Right renal pelvis (tissue), 4 donors: ENCODE measurements around the gene SLC19A2. TPM values are rescaled to one million over a fixed set of nuclear protein-coding genes. Genes with fewer than 3 reads are reported as not detected.
"Not testable (repeated sequence)": the region's sequence is repeated elsewhere in the genome, so short reads cannot be mapped to it uniquely, and the experiment has no call there.

ENCODE experiments used
- DNase-seq, 4 donors: peaks; one replicate each; pipeline ENCODE4 v3.0.0-alpha.2; 2013; ENCODE audit warnings: low read depth in 4 of 4, low spot score in 3 of 4, missing footprints in 1 of 4
- polyA plus RNA-seq, 4 donors: library from polyadenylated mRNA; unstranded; fragments of 120-200 nt; gene quantifications; one replicate each; pipeline ENCODE4 v1.2.1, GENCODE V29; 2013; ENCODE audit not compliant: insufficient read length in 4 of 4

The SLC19A2 gene
- 10 to 100 TPM; 15.7 to 23.0 (median 20.5) TPM for polyA plus RNA-seq

DNA sequence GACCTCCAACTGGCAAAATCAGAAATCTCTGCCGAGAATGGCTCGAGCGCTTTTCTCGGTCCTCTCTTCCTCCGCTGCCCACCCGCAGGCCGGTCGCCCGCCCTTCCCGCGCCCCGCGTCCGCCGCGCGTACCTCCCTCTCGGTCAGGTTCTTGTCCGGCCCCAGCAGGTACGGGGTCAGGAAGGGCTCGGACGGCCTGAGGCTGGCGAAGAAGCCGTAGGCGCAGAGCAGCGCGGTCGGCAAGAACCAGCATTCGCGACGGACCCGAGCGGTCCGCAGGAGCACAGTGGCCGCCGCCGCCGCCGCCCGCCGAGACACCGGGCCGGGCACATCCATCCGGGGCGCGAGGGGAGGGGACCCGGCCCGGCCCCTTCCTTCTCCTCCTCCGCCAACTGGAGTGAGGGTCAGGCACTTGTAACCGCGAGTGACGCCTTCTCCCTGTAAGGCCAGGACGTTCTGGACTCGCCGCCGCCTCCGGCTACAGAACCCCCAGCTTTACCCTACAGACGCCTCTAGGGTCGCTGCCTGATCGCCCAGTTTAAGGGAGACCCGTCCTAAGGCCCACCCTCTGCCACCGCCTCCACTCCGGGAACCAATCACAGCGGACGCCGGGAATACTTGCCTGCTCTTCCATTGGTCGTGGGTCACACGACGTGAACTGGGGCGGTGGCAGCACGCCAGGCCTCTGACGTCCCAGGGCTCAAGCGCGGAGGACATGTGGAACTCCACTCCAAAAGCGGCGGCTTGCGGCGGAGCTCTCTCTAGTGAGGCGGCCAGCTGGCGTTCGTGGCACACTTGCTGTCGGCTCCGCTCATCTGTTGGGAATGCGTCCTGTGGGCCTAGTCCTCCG is at the start of gene SLC19A2:
Gene SLC19A2 (minus strand): TSS at position 514 of the 850 bp plus-strand sequence. CDS start 178 bp downstream, at position 336.
- DNase-seq = peak; percentile 95 to 98 (median 97)

- no peak for DNase-seq
These were observed 48.9 kb upstream of the SLC19A2 start for GRCh38 chr1:169534653-169535052.

GRCh38 chr1:169533528-169534190 is 47.9 kb upstream of the SLC19A2 start:
- DNase-seq = not testable (repeated sequence)

- DNase-seq = no peak
These were observed 44.7 kb upstream of the SLC19A2 start for GRCh38 chr1:169530448-169530847.

DNA sequence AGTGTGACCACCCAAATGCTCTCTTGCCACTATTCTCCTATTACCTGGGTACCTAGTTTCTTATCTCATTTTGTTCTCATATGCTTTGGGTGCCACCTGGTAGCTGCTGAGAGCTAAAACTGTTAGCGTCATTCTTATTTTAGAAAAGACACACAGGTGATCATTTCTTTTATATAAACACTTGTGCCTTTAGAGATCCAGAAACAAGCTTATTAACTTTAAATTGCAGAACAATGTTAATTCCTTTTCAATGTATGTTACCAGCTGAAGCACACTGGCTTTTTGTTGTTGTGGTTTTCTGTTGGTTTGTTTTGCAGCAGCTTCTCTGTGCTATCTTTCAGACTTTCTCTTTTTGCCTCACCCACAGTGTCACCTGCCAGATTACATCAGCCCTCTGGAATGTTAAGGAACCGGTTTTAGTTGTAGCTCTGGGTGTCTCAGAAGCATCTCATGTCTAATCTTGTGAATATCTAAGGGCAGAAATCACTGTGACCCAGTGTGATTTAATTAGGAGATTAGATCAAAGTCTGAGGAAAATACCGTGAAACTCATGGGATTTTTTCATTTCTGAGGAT is 43.4 kb upstream of the SLC19A2 start:
- DNase-seq = peak; percentile 7 to 39 (median 26)

DNA sequence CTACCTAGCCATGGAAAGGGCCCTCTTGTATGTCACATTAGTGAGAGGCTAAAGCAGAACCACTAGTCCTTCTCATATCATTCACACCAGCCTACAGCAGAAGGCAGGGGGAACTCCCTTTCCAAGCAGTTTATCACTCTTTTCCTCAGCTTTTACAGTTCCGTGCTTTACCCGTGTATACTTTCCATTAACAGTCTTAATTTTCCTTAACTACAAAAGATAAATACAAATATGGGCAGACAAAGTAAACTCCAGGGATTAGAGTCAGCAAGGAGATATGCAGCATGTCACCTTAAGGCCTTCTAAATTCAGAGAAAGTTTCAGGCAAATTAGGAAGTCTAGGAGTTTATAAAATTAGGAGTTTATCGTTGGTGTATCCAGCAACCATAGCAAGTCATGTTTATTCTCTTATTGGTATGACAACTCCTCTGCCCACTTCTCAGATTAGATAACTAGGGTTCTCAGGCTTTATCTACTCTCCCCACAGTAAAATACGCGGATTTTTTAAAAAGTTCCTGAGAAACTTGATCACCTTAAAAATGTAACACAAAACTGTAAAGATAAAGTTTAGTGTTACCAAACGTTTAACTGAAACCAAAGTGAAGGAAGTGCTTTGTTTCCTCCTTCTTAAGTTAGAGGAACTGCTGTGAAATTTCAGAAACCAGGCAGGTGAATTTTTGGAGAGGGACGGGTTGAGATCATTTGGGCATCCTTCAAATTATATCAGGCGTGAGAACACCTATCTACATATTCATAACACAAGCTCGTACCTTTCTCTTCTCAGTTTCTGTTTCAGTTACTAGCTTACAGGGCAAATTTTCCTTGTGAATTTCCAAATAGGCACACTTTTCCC is 42.7 kb upstream of the SLC19A2 start:
- DNase-seq = no peak

- no peak for DNase-seq
These were observed 41.9 kb upstream of the SLC19A2 start for GRCh38 chr1:169527451-169528214.

DNA sequence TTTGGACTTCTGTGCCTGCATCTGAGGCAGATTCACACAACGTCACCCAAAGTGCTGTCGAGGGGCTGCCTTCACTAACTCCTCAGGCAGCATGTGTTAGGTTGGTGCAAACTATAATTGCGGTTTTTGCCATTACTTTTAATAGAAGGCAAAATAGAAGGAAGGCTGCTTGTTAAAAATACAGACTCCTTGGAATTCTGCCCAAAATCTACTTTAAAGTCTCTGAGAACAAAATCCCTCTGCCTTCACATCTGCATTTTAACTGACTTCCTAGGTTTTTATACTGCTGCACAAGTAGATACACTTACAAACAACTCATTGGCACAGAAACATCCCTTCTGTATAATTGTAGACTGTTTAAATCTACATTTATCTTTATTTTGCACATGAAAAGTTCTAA is 41.3 kb upstream of the SLC19A2 start:
- DNase-seq = no peak

DNA sequence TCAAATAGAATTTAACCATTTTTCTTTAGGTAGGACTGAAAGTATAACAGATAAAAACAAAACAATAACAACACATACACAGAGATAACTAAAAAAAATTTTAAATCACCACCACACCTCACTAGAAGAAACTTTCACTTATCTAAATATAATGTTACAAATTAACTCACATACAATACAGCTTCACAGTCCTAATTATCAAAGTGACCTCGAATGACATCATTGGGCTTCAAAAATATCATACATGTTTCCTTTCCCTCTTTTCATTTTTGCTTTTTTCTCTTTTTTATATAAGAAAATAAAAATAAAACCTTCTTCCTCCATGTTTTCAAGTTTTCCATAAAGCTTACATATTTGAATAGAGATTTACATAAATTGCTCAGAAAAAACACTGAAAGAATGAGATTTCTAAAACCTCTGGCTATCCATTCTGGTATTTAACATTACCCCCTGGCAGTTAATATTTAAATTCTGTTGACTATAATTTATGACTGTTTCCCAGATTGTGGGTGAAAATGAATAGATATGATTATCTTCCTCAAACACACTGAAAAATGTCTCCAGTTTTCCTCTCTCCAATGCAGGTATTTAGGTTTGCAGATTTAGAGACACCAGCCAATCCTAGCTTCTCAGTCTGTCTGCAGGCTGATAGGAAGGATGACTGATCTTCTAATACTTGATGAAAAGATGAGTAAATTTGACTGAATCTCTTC is 40.5 kb upstream of the SLC19A2 start:
- DNase-seq = no peak

DNA sequence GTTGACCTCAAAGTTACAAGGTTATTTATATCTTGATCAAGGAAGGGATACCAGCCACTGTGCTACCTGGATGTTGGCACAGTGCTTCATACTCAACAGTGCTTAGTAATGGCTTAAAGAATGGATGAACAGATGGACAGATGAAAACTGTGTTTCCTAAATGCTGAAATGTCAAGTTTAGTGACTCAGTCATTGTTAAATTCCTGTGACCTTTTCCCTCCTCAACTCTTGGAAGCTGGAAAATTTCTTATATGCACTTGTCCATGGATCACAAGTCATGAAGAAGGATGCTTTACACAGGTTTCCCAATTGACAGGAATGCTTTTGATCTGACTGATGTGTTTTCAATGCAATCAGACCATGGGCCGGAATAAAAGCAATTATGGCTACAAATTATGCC is 39.6 kb upstream of the SLC19A2 start:
- DNase-seq = no peak

GRCh38 chr1:169523904-169524303 is 38.2 kb upstream of the SLC19A2 start:
- no peak for DNase-seq

- no peak for DNase-seq
These were observed 35.5 kb upstream of the SLC19A2 start for GRCh38 chr1:169521226-169521625.

GRCh38 chr1:169517558-169518186 is 31.9 kb upstream of the SLC19A2 start:
- DNase-seq = no peak

- DNase-seq = no peak
These were observed 29.9 kb upstream of the SLC19A2 start for GRCh38 chr1:169515641-169516040.

- no peak for DNase-seq
These were observed 29.0 kb upstream of the SLC19A2 start for GRCh38 chr1:169514566-169515270.

GRCh38 chr1:169513208-169513607 is 27.5 kb upstream of the SLC19A2 start:
- no peak for DNase-seq

DNA sequence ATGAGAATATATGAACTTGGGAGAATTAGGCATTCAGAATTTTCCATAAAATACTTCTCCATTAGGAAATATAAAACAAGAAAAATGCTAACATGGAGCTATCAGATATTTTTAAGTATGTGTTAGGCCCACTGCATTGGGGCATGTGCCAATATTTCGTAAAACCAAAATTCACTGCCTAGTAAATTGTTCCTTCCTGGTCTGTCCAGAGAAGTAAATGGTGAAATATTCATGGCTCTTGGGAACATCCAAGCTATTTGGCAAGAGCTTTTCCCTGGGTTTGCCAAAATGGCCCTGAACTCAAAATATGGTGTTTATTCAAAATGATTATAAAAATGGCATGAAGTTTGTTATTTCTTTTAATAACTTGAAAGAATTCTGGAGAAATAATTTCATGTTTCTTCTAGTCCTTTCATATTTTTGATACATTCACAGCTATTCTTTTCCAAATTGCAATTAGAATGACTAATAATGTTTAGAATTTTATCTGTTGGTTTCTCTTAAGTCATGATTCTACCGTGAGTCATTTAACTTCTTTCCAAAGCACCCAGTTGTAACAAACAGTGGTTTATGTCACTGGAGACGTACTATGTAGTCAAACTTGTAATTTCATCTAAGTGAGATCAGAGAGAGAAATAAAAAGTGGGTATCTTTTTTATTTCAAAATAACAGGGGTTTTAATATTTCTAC is 25.7 kb upstream of the SLC19A2 start:
- no peak for DNase-seq

DNA sequence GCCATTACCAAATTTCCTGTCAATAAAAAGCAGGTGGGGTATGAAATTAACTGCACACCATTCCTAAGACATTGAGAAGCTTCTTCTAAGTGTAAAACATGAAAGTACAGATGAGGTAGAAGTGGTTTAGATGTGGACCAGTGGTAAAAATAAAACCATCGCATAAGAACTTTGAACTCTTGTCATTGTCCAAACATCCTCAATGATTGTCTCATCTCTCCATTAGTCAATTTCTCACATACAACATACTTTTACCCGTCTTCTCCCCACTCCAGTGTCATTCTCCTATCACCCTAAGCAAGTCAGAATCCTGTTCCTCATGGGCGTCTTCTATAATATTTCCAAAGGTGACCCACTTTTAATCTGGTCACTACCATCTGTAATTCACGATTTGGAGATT is 24.3 kb upstream of the SLC19A2 start:
- DNase-seq = no peak
